HepG2 (cell line): Measurements from ENCODE around the gene SNX30. TPM values are rescaled to one million over a fixed set of nuclear protein-coding genes. Genes with fewer than 3 reads are reported as not detected.

Experiments
- ATAC-seq: fragments of 200-7000 bp; cut with Tn5 transposase; 3 replicates; pipeline ENCODE4 v1.9.1; 2020; ENCODE audit warnings: mild to moderate bottlenecking, moderate library complexity
- BruUV-seq: library from RNA; stranded (reverse); fragments of 400-500 nt; replicated peaks from 2 replicates; lab custom pipeline; 2021; lab: Mats Ljungman, UMichigan
- CTCF ChIA-PET: fragments of 300-600 bp; formaldehyde crosslinking; extraction: SDS; loops from one replicate; lab custom pipeline; 2021; ENCODE audit warnings: low total read pairs, inconsistent platforms, low intra/inter-chr PET ratio; lab: Yijun Ruan, JAX
- POLR2A ChIA-PET: fragments of 350-600 bp; sonication (Branson Sonifier 250); formaldehyde crosslinking; loops from one replicate; lab custom pipeline; 2020; ENCODE audit warnings: antibody characterized with exemption, inconsistent platforms; lab: Yijun Ruan, JAX
- DNase-seq: peaks from one replicate; pipeline ENCODE4 v3.0.0-alpha.2; 2015; ENCODE audit warnings: low spot score
- FAIRE-seq: peaks from 3 replicates; lab custom pipeline; 2011; peaks lifted over from hg19 to GRCh38; lab: Jason Lieb, UNC
- H2AFZ ChIP-seq: one replicate; pipeline ENCODE4 v1.6.1; 2011; ENCODE audit warnings: low read length, inconsistent platforms
- H3K27ac ChIP-seq: fragments of 300-600 bp; 3 replicates; pipeline ENCODE4 v1.8.0; 2011; ENCODE audit warnings: mixed run types, mild to moderate bottlenecking, mixed read lengths, low read length, inconsistent platforms; ENCODE audit not compliant: insufficient read depth; ENCODE audit errors: extremely low read length
- H3K27me3 ChIP-seq, 2 experiments: fragments of 200-600 bp in 1 of 2; 2 replicates in 1 of 2; 3 replicates in 1 of 2; pipeline versions ENCODE4 v1.6.0 to v1.8.0; 2011; ENCODE audit warnings: low read length in 2 of 2, mild to moderate bottlenecking in 2 of 2, moderate library complexity in 2 of 2, inconsistent platforms in 1 of 2; ENCODE audit not compliant: insufficient read depth in 2 of 2, control insufficient read depth in 1 of 2
- H3K36me3 ChIP-seq, 2 experiments: fragments of 200-600 bp in 1 of 2; replicated peaks in 1 of 2; 2 replicates in 1 of 2; 3 replicates in 1 of 2; pipeline versions ENCODE4 v1.5.1 to v1.8.0; 2011; ENCODE audit warnings: low read length in 2 of 2, inconsistent platforms in 1 of 2; ENCODE audit not compliant: insufficient read depth in 2 of 2, control insufficient read depth in 1 of 2
- H3K4me1 ChIP-seq: 2 replicates; pipeline ENCODE4 v1.5.1; 2012; ENCODE audit warnings: low read length, inconsistent platforms; ENCODE audit not compliant: insufficient read depth
- H3K4me2 ChIP-seq: 2 replicates; pipeline ENCODE4 v1.6.0; 2011; ENCODE audit warnings: low read depth, low read length, inconsistent platforms
- H3K4me3 ChIP-seq, 3 experiments: fragments of 200-600 bp in 1 of 3; sonication (generic), shearing (Covaris generic) in 1 of 3; replicated peaks in 1 of 3; 2 replicates each; pipeline ENCODE4 v1.5.1; 2011 to 2016; ENCODE audit warnings: low read length in 3 of 3, inconsistent platforms in 2 of 3, low read depth in 2 of 3, mild to moderate bottlenecking in 2 of 3, control low read depth in 1 of 3, mixed read lengths in 1 of 3; ENCODE audit not compliant: insufficient read depth in 1 of 3
- H3K79me2 ChIP-seq: one replicate; pipeline ENCODE4 v1.6.1; 2011; ENCODE audit warnings: low read length, inconsistent platforms; ENCODE audit not compliant: insufficient read depth
- H3K9ac ChIP-seq: 2 replicates; pipeline ENCODE4 v1.6.0; 2011; ENCODE audit warnings: mild to moderate bottlenecking, low read depth, low read length, inconsistent platforms; ENCODE audit not compliant: insufficient read depth
- H3K9me3 ChIP-seq: 2 replicates; pipeline ENCODE4 v1.5.1; 2012; ENCODE audit warnings: mild to moderate bottlenecking, low read length
- H4K20me1 ChIP-seq: 2 replicates; pipeline ENCODE4 v1.6.0; 2011; ENCODE audit warnings: inconsistent platforms, mild to moderate bottlenecking, low read length, moderate library complexity; ENCODE audit not compliant: insufficient read depth
- ZNF557 ChIP-seq: sonication (generic); formaldehyde crosslinking; IDR thresholded peaks from 2 replicates; pipeline ENCODE4 v1.4.0; 2020; ENCODE audit warnings: missing genetic modification reagents
- ZNF672 ChIP-seq: sonication (generic); formaldehyde crosslinking; IDR thresholded peaks from 2 replicates; pipeline ENCODE4 v1.8.1; 2022; ENCODE audit warnings: missing genetic modification reagents
- ZSCAN31 ChIP-seq: sonication (generic); formaldehyde crosslinking; IDR thresholded peaks from 2 replicates; pipeline ENCODE4 v1.5.0; 2020; ENCODE audit warnings: low read depth, mild to moderate bottlenecking, missing genetic modification reagents
- WGBS: methylation state at CpG from one replicate; pipeline ENCODE4 v1.1.6; 2017; ENCODE audit warnings: low lambda C conversion rate; 5-methylcytosine and 5-hydroxymethylcytosine counted together
- in situ Hi-C: cut with HindIII; loops from 2 replicates; pipeline ENCODE4 v1.10.0; 2017; ENCODE audit warnings: low pct_unique_long_range_greater_than_20kb; ENCODE audit not compliant: extremely low pct_ligation_motif_present
- intact Hi-C: fragments of 100-400 bp; cut with micrococcal nuclease; formaldehyde crosslinking; loops from one replicate; pipeline ENCODE4 v1.10.0; 2022; ENCODE audit not compliant: unreplicated experiment
- polyA plus RNA-seq, 8 experiments: library from polyadenylated mRNA; depleted of rRNA in 3 of 8; stranded (reverse) in 7 of 8; unstranded in 1 of 8; fragments of >200 nt; fragmentation: Illumina TruSeq in 4 of 8; extraction: Trizol in 4 of 8; gene quantifications; 2 replicates each; pipeline versions ENCODE4 v1.2.1 to v1.2.3, GENCODE V29; 2011 to 2016; ENCODE audit warnings: low read depth in 4 of 8, missing spikeins in 1 of 8, mixed read lengths in 1 of 8; ENCODE audit not compliant: insufficient read depth in 1 of 8
- total RNA-seq, 5 experiments: library from RNA; depleted of rRNA; stranded (reverse); fragments of >200 nt; fragmentation: Illumina TruSeq; extraction: Trizol; gene quantifications; 2 replicates each; pipeline ENCODE4 v1.2.3, GENCODE V29; 2016; ENCODE audit warnings: low read depth in 1 of 5
- TF ChIP-seq, protein P1 (sequence below): IDR thresholded peaks from 2 replicates; pipeline ENCODE4 v1.6.1; 2016; ENCODE audit warnings: mild to moderate bottlenecking
- TF ChIP-seq, protein P2 (sequence below): sonication (generic); formaldehyde crosslinking; IDR thresholded peaks from 2 replicates; pipeline ENCODE4 v1.4.0; 2020; ENCODE audit warnings: low read depth, missing genetic modification reagents
- TF ChIP-seq, protein P3 (sequence below): sonication (generic); formaldehyde crosslinking; IDR thresholded peaks from 2 replicates; pipeline ENCODE4 v1.5.1; 2020; ENCODE audit warnings: mild to moderate bottlenecking, missing genetic modification reagents, borderline replicate concordance
- TF ChIP-seq, protein P4 (sequence below): sonication (generic); formaldehyde crosslinking; IDR thresholded peaks from 2 replicates; pipeline ENCODE4 v1.9.0; 2021; ENCODE audit warnings: missing genetic modification reagents, mild to moderate bottlenecking, borderline replicate concordance
- TF ChIP-seq, protein P5 (sequence below): IDR thresholded peaks from 2 replicates; pipeline ENCODE4 v1.6.1; 2012; ENCODE audit warnings: low read depth, low read length, improper control_type of control experiment

SNX30 gene
- total and polyA plus RNA-seq, 2 of the 13 experiments (the other 11 are each of a cell fraction or from before 2014, with no cell fraction given) = 4.4 to 12.4 TPM

DNA sequence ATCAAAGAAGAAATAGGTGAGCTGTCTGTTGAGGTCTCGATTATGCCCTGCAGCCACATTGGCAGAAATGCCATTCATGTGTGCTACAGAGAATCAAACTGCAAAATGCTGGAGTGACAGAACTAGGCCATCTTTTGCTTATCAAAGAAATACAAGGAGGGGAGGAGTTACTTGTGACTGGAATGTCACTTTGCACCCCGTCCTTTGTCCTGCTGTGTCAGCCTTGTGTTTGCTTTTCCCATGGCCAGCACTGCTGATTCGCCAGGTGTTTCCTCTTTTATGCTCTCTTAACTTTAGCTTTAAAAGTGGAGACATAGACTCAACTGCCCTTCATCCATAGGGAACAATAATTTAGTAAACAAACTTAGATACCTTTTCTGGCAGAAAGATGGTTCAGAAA, 85.8 kb downstream of the SNX30 start (continued):
- TF ChIP-seq, protein P1, sequence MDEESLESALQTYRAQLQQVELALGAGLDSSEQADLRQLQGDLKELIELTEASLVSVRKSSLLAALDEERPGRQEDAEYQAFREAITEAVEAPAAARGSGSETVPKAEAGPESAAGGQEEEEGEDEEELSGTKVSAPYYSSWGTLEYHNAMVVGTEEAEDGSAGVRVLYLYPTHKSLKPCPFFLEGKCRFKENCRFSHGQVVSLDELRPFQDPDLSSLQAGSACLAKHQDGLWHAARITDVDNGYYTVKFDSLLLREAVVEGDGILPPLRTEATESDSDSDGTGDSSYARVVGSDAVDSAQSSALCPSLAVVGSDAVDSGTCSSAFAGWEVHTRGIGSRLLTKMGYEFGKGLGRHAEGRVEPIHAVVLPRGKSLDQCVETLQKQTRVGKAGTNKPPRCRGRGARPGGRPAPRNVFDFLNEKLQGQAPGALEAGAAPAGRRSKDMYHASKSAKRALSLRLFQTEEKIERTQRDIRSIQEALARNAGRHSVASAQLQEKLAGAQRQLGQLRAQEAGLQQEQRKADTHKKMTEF (CRISPR knock-in tag) = no peak

DNA sequence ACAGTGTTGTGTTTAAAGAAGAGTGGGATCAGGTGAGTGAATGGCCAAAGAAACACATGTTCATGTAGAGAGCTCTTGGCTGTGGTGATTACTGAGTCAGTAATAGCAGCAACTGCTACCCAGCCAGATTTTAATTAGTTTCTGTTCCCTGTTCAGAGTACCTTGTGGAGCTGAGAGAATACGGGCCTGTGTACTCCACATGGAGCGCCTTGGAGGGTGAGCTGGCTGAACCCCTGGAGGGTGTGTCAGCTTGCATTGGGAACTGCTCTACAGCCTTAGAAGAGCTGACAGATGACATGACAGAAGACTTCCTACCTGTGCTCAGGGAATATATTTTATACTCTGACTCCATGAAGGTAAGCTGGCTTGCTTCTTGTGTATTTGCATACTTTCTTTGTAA, 87.8 kb downstream of the SNX30 start:
- FAIRE-seq (no peak), DNase-seq (no peak), ATAC-seq (no peak)
- H3K9me3 ChIP-seq = no peaks in the 10 kb centered on the region
- no peaks in the 10 kb centered on the region for H3K27me3 ChIP-seq
- BruUV-seq = no TSS peak
- no peak overlapping the region for H3K4me3 ChIP-seq
- peaks cover 3 to 25% of the 10 kb centered on the region in 2 experiments; a peak in 4 of 5 replicates for H3K36me3 ChIP-seq
- no peak overlapping the region for H3K27ac ChIP-seq
- no peaks in the 10 kb centered on the region for H3K79me2 ChIP-seq
- intact Hi-C loops = no loop called here
- H4K20me1 ChIP-seq = no peaks in the 10 kb centered on the region
- 100% methylated on average over 2 of the region's 2 CpGs for WGBS
- no peak for TF ChIP-seq ZSCAN31
- TF ChIP-seq ZNF672 (CRISPR knock-in tag) = no peak
- TF ChIP-seq, protein P2, sequence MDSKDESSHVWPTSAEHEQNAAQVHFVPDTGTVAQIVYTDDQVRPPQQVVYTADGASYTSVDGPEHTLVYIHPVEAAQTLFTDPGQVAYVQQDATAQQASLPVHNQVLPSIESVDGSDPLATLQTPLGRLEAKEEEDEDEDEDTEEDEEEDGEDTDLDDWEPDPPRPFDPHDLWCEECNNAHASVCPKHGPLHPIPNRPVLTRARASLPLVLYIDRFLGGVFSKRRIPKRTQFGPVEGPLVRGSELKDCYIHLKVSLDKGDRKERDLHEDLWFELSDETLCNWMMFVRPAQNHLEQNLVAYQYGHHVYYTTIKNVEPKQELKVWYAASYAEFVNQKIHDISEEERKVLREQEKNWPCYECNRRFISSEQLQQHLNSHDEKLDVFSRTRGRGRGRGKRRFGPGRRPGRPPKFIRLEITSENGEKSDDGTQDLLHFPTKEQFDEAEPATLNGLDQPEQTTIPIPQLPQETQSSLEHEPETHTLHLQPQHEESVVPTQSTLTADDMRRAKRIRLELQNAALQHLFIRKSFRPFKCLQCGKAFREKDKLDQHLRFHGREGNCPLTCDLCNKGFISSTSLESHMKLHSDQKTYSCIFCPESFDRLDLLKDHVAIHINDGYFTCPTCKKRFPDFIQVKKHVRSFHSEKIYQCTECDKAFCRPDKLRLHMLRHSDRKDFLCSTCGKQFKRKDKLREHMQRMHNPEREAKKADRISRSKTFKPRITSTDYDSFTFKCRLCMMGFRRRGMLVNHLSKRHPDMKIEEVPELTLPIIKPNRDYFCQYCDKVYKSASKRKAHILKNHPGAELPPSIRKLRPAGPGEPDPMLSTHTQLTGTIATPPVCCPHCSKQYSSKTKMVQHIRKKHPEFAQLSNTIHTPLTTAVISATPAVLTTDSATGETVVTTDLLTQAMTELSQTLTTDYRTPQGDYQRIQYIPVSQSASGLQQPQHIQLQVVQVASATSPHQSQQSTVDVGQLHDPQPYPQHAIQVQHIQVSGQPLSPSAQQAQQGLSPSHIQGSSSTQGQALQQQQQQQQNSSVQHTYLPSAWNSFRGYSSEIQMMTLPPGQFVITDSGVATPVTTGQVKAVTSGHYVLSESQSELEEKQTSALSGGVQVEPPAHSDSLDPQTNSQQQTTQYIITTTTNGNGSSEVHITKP = no peak
- no peak for TF ChIP-seq ZNF557 (CRISPR knock-in tag)
- TF ChIP-seq, protein P3, sequence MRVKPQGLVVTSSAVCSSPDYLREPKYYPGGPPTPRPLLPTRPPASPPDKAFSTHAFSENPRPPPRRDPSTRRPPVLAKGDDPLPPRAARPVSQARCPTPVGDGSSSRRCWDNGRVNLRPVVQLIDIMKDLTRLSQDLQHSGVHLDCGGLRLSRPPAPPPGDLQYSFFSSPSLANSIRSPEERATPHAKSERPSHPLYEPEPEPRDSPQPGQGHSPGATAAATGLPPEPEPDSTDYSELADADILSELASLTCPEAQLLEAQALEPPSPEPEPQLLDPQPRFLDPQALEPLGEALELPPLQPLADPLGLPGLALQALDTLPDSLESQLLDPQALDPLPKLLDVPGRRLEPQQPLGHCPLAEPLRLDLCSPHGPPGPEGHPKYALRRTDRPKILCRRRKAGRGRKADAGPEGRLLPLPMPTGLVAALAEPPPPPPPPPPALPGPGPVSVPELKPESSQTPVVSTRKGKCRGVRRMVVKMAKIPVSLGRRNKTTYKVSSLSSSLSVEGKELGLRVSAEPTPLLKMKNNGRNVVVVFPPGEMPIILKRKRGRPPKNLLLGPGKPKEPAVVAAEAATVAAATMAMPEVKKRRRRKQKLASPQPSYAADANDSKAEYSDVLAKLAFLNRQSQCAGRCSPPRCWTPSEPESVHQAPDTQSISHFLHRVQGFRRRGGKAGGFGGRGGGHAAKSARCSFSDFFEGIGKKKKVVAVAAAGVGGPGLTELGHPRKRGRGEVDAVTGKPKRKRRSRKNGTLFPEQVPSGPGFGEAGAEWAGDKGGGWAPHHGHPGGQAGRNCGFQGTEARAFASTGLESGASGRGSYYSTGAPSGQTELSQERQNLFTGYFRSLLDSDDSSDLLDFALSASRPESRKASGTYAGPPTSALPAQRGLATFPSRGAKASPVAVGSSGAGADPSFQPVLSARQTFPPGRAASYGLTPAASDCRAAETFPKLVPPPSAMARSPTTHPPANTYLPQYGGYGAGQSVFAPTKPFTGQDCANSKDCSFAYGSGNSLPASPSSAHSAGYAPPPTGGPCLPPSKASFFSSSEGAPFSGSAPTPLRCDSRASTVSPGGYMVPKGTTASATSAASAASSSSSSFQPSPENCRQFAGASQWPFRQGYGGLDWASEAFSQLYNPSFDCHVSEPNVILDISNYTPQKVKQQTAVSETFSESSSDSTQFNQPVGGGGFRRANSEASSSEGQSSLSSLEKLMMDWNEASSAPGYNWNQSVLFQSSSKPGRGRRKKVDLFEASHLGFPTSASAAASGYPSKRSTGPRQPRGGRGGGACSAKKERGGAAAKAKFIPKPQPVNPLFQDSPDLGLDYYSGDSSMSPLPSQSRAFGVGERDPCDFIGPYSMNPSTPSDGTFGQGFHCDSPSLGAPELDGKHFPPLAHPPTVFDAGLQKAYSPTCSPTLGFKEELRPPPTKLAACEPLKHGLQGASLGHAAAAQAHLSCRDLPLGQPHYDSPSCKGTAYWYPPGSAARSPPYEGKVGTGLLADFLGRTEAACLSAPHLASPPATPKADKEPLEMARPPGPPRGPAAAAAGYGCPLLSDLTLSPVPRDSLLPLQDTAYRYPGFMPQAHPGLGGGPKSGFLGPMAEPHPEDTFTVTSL (CRISPR knock-in tag) = no peak
- TF ChIP-seq, protein P4, sequence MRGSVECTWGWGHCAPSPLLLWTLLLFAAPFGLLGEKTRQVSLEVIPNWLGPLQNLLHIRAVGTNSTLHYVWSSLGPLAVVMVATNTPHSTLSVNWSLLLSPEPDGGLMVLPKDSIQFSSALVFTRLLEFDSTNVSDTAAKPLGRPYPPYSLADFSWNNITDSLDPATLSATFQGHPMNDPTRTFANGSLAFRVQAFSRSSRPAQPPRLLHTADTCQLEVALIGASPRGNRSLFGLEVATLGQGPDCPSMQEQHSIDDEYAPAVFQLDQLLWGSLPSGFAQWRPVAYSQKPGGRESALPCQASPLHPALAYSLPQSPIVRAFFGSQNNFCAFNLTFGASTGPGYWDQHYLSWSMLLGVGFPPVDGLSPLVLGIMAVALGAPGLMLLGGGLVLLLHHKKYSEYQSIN (CRISPR knock-in tag) = no peak
- TF ChIP-seq, protein P5, sequence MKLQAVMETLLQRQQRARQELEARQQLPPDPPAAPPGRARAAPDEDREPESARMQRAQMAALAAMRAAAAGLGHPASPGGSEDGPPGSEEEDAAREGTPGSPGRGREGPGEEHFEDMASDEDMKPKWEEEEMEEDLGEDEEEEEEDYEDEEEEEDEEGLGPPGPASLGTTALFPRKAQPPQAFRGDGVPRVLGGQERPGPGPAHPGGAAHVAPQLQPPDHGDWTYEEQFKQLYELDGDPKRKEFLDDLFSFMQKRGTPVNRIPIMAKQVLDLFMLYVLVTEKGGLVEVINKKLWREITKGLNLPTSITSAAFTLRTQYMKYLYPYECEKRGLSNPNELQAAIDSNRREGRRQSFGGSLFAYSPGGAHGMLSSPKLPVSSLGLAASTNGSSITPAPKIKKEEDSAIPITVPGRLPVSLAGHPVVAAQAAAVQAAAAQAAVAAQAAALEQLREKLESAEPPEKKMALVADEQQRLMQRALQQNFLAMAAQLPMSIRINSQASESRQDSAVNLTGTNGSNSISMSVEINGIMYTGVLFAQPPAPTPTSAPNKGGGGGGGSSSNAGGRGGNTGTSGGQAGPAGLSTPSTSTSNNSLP = no peak
- no peak overlapping the region for H3K9ac ChIP-seq
- no peak overlapping the region for H2AFZ ChIP-seq
- CTCF ChIA-PET = no interaction called here
- POLR2A ChIA-PET = no interaction called here
- H3K4me1 ChIP-seq = peaks cover 34% of the 10 kb centered on the region
- no peak overlapping the region for H3K4me2 ChIP-seq
- in situ Hi-C loops = no loop called here
